Inferior parietal cortex (tissue), 1 donor: ENCODE measurements around the gene ACAD8.

Experiments used
- DNase-seq: peaks from one replicate; pipeline ENCODE4 v3.0.0-alpha.2; 2016; ENCODE audit errors: extremely low spot score

ACAD8 gene

GRCh38 chr11:134290646-134291045, 37.3 kb downstream of the ACAD8 start:
- DNase-seq, result no peak

DNA sequence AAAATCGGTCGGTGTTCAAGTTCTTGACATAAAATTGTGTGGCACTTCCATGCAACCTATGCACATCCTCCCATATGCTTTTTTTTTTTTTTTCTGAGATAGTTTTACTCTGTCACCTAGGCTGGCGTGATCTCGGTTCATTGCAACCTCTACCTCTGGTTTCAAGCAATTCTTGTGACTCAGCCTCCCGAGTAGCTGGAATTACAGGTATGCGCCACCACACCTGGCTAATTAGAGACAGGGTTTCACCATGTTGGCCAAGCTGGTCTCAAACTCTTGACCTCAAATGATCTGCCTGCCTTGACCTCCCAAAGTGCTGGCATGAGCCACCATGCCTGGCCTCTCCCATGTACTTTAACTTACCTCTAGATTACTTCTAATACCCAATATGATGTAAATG, 37.8 kb downstream of the ACAD8 start:
- no peak for DNase-seq

- no peak for DNase-seq
Observed at GRCh38 chr11:134292661-134293060, 39.3 kb downstream of the ACAD8 start.

DNA sequence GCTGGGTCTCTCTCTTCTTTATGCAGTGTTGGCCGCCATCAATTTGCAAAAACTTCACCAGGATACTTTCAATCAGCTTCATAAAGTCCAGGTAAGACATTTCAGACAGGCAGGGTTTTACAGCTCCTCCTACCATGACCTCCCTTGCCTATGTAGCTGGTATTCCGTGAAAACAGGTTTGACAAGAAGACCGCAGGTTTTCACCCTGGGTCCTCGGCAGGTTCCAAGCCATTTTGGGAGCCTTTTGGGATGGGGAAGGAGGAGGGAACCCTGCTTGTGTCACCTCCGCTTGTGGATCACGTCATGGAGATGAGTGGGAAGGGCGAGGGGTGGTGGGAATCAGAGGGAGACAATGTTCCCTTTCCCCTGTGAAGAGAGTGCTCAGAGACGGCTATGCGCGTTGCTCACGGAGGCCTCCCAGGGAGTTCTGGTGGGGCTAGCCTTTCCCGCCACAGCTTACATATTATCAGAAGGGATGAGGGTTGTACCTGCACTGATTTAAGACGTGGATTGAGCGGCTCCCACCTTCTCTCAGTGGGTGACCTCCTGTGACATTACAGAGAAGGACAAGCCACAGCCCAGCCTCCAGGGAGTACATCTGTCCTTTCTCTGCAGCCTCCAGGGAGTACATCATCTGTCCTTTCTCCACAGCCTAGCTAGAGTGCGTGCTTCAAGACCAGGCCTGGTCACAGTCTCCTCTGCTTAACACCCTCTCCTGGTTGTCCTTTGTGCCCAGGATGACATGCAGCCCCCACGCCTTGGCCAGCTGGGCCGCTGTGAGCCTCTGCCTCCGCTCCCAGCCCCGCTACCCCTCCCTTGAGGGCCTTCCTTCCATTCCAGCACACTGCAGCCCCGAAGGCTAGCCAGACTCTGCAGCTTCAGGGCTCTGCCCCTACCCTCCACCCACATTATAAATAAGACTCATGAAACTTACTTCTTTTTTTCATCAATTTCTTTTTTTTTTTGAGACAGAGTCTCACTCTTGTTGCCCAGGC, 40.0 kb downstream of the ACAD8 start:
- DNase-seq, result no peak

DNA sequence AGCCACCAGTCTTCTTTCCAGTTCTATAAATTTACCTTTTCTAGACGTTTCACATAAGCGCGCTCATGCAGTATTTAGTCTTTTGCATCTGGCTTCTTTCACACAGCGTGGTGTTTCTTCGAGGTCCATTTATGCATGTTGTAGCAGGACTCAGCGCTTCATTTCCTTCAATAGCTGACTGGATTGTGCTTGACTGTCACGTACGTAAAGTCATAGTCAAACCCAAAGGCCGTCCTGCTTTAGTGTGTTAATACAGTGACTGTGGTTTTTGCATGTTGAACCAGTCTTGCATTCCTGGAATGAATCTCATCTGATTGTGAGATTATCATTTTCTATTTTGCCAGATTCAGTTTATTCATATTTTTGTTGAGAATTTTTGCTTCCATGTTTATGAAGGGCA, 41.3 kb downstream of the ACAD8 start:
- DNase-seq, result no peak

GRCh38 chr11:134312223-134312622, 58.9 kb downstream of the ACAD8 start:
- no peak for DNase-seq

DNA sequence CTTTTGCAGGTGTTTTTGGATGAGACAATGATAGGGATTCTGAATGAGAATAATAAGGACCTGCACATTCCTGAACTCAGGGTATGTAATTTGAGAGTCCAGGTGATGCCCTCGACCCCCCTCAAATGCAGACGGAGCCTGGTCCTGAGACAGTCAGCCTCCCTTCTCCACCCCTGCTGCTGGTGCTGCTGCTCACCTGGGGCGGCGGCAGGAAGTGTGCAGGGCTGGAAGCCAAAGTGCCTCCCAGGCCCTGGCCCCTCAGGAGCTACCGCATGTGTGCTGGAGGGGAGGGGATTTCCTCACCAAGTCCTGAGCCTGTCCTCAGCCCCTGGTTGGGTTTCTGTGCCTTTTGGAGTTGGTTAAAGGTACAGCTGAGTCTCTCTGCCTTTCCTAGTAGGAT, 59.4 kb downstream of the ACAD8 start:
- no peak for DNase-seq

- DNase-seq, result no peak
Observed at GRCh38 chr11:134313379-134313778, 60.0 kb downstream of the ACAD8 start.

- DNase-seq, result no peak
Observed at GRCh38 chr11:134313821-134314607, 60.6 kb downstream of the ACAD8 start.
